GM12878 (cell line): ENCODE measurements around the gene PPP2R5C. TPM values are rescaled to one million over a fixed set of nuclear protein-coding genes. Genes with fewer than 3 reads are reported as not detected.

Source experiments
- ATAC-seq: fragments of 200-7000 bp; cut with Tn5 transposase; 3 replicates; pipeline ENCODE4 v1.9.1; 2020; ENCODE audit warnings: mild to moderate bottlenecking, moderate library complexity
- BruUV-seq: library from RNA; stranded (reverse); fragments of 400-500 nt; replicated peaks from 2 replicates; lab custom pipeline; 2021; lab: Mats Ljungman, UMichigan
- CTCF ChIA-PET: fragments of 300-600 bp; sonication (Branson Sonifier 250); formaldehyde crosslinking; extraction: SDS; loops from one replicate; lab custom pipeline; 2021; ENCODE audit warnings: inconsistent platforms; lab: Yijun Ruan, JAX
- POLR2A ChIA-PET: fragments of 350-600 bp; formaldehyde crosslinking; extraction: SDS; loops from one replicate; lab custom pipeline; 2021; ENCODE audit warnings: inconsistent platforms; lab: Charles Lee
- RAD21 ChIA-PET: fragments of 300-600 bp; sonication (Branson Sonifier 250); formaldehyde crosslinking; loops from one replicate; lab custom pipeline; 2023; ENCODE audit warnings: antibody characterized with exemption; ENCODE audit not compliant: unreplicated experiment; lab: Charles Lee
- SMC1A ChIA-PET: fragments of 300-600 bp; sonication (Branson Sonifier 250); formaldehyde crosslinking; loops from one replicate; lab custom pipeline; 2023; ENCODE audit not compliant: unreplicated experiment, uncharacterized antibody; lab: Charles Lee
- DNase-seq: peaks from one replicate; pipeline ENCODE4 v3.0.0-alpha.2; 2011; ENCODE audit warnings: low read depth, low spot score
- FAIRE-seq: peaks from 3 replicates; lab custom pipeline; 2011; peaks lifted over from hg19 to GRCh38; lab: Jason Lieb, UNC
- H2AFZ ChIP-seq: 2 replicates; pipeline ENCODE4 v1.6.0; 2011; ENCODE audit warnings: low read depth, low read length, control low read depth; ENCODE audit not compliant: control insufficient read depth
- H3K27ac ChIP-seq: 2 replicates; pipeline ENCODE4 v1.5.1; 2011; ENCODE audit warnings: control low read depth; ENCODE audit not compliant: control insufficient read depth, insufficient read depth
- H3K27me3 ChIP-seq, 2 experiments: replicated peaks in 1 of 2; 2 replicates each; pipeline versions ENCODE4 v1.6.0 to v1.6.1; 2011; ENCODE audit warnings: low read length in 1 of 2; ENCODE audit not compliant: control insufficient read depth in 2 of 2, insufficient read depth in 2 of 2
- H3K36me3 ChIP-seq, 2 experiments: 2 replicates each; pipeline ENCODE4 v1.5.1; 2011; ENCODE audit warnings: low read length in 1 of 2; ENCODE audit not compliant: control insufficient read depth in 2 of 2, insufficient read depth in 2 of 2
- H3K4me1 ChIP-seq: 2 replicates; pipeline ENCODE4 v1.6.1; 2011; ENCODE audit warnings: mild to moderate bottlenecking, low read length, moderate library complexity, mixed read lengths; ENCODE audit not compliant: control insufficient read depth, insufficient read depth
- H3K4me2 ChIP-seq: 2 replicates; pipeline ENCODE4 v1.6.0; 2011; ENCODE audit warnings: control low read depth; ENCODE audit not compliant: control insufficient read depth, insufficient read depth
- H3K4me3 ChIP-seq: fragments of 200-600 bp; sonication (generic); 2 replicates; pipeline ENCODE4 v1.5.1; 2016
- H3K79me2 ChIP-seq: 2 replicates; pipeline ENCODE4 v1.6.0; 2011; ENCODE audit warnings: low read length; ENCODE audit not compliant: control insufficient read depth, insufficient read depth
- H3K9ac ChIP-seq: 2 replicates; pipeline ENCODE4 v1.8.0; 2011; ENCODE audit warnings: low read length, control low read depth, mixed read lengths; ENCODE audit not compliant: control insufficient read depth, insufficient read depth
- H3K9me3 ChIP-seq: replicated peaks from 3 replicates; pipeline ENCODE4 v1.5.1; 2011; ENCODE audit warnings: mild to moderate bottlenecking, low read length; ENCODE audit not compliant: control insufficient read depth, insufficient read depth
- H4K20me1 ChIP-seq: 2 replicates; pipeline ENCODE4 v1.6.0; 2011; ENCODE audit not compliant: control insufficient read depth, insufficient read depth
- ASH2L ChIP-seq: fragments of 300-600, 200-600 bp; sonication (generic); IDR thresholded peaks from 2 replicates; pipeline ENCODE4 v1.6.1; 2017; ENCODE audit warnings: low read depth, mild to moderate bottlenecking, borderline replicate concordance
- KDM1A ChIP-seq: fragments of 200-600 bp; sonication (generic); IDR thresholded peaks from 2 replicates; pipeline ENCODE4 v1.6.1; 2016; ENCODE audit warnings: borderline replicate concordance
- MEF2A ChIP-seq: IDR thresholded peaks from 2 replicates; pipeline ENCODE4 v1.6.1; 2011; ENCODE audit warnings: low read depth, mild to moderate bottlenecking, low read length, moderate library complexity; ENCODE audit not compliant: insufficient read depth
- NFIC ChIP-seq: IDR thresholded peaks from 2 replicates; pipeline ENCODE4 v1.6.1; 2012; ENCODE audit warnings: low read depth, mild to moderate bottlenecking, inconsistent platforms, low read length, moderate library complexity
- NFYA ChIP-seq: IDR thresholded peaks from 2 replicates; pipeline ENCODE4 v1.6.1; 2011; ENCODE audit warnings: low read depth, mild to moderate bottlenecking, low read length, improper control_type of control experiment, borderline replicate concordance
- NRF1 ChIP-seq: conservative IDR thresholded peaks from 2 replicates; pipeline ENCODE4 v1.6.1; 2011; ENCODE audit warnings: mild to moderate bottlenecking, low read depth, low read length, improper control_type of control experiment
- SIN3A ChIP-seq: IDR thresholded peaks from 2 replicates; pipeline ENCODE4 v1.6.1; 2012; ENCODE audit warnings: low read depth, low read length, improper control_type of control experiment
- SRF ChIP-seq, 2 experiments: IDR thresholded peaks; 2 replicates each; pipeline ENCODE4 v1.6.1; 2011; ENCODE audit warnings: low read depth in 2 of 2, low read length in 2 of 2, mild to moderate bottlenecking in 1 of 2, moderate library complexity in 1 of 2
- SUZ12 ChIP-seq: fragments of 200-600 bp; sonication (generic); IDR thresholded peaks from one replicate; pipeline ENCODE4 v1.6.1; 2018; ENCODE audit warnings: antibody characterized with exemption, mild to moderate bottlenecking; ENCODE audit not compliant: unreplicated experiment
- TCF12 ChIP-seq: IDR thresholded peaks from 2 replicates; pipeline ENCODE4 v1.6.1; 2011; ENCODE audit warnings: low read depth, mild to moderate bottlenecking, low read length
- TCF7 ChIP-seq: IDR thresholded peaks from 2 replicates; pipeline ENCODE4 v1.6.1; 2014; ENCODE audit warnings: antibody characterized with exemption, borderline replicate concordance
- YY1 ChIP-seq: IDR thresholded peaks from 2 replicates; pipeline ENCODE4 v1.6.1; 2011; ENCODE audit warnings: low read depth, mild to moderate bottlenecking, low read length
- ZNF24 ChIP-seq: fragments of 450-650 bp; IDR thresholded peaks from 2 replicates; pipeline ENCODE4 v1.6.1; 2017; ENCODE audit warnings: antibody characterized with exemption, mild to moderate bottlenecking
- WGBS: methylation state at CpG from one replicate; pipeline ENCODE4 v1.1.6; 2016; ENCODE audit warnings: low lambda C conversion rate; ENCODE audit not compliant: insufficient replicate concordance, insufficient coverage; ENCODE audit errors: missing lambda C conversion rate; 5-methylcytosine and 5-hydroxymethylcytosine counted together
- in situ Hi-C: fragments of 300-500 bp; cut with MboI; formaldehyde crosslinking; loops from 9 replicates; pipeline ENCODE4 v1.14.3; 2018; ENCODE audit warnings: mixed read lengths
- intact Hi-C: fragments of 100-400 bp; cut with micrococcal nuclease; formaldehyde crosslinking; loops from one replicate; pipeline ENCODE4 v1.14.2; 2022; ENCODE audit not compliant: unreplicated experiment
- polyA plus RNA-seq, 11 experiments: library from polyadenylated mRNA; depleted of rRNA in 4 of 11; unstranded in 6 of 11; stranded (reverse) in 5 of 11; fragments of >200 nt; fragmentation: Nextera tagmentation in 4 of 11; fragmentation: Illumina TruSeq in 1 of 11; extraction: Ambion mirVana in 4 of 11; extraction: Trizol in 1 of 11; gene quantifications; 1 replicate in 1 of 11; 2 replicates in 10 of 11; pipeline versions ENCODE4 v1.2.1 to v1.2.3, GENCODE V29; 2011 to 2016; ENCODE audit warnings: inconsistent platforms in 2 of 11, missing spikeins in 2 of 11, low read depth in 1 of 11
- total RNA-seq, 4 experiments: library from RNA; depleted of rRNA in 3 of 4; stranded (reverse); fragments of >200 nt in 3 of 4; fragmentation: Illumina TruSeq in 1 of 4; extraction: Trizol in 1 of 4; gene quantifications; 2 replicates each; pipeline versions ENCODE4 v1.2.1 to v1.2.3, GENCODE V29; 2013 to 2021
- TF ChIP-seq, protein P1 (sequence below): IDR thresholded peaks from 2 replicates; pipeline ENCODE4 v1.6.1; 2011; ENCODE audit warnings: mild to moderate bottlenecking, low read depth, low read length, moderate library complexity; ENCODE audit not compliant: insufficient replicate concordance
- TF ChIP-seq, protein P2 (sequence below): fragments of 450-650 bp; conservative IDR thresholded peaks from 2 replicates; pipeline ENCODE4 v1.6.1; 2017; ENCODE audit warnings: mild to moderate bottlenecking, moderate library complexity
- TF ChIP-seq, protein P3 (sequence below): fragments of 450-650 bp; IDR thresholded peaks from 2 replicates; pipeline ENCODE4 v1.6.1; 2016; ENCODE audit warnings: mild to moderate bottlenecking
- TF ChIP-seq, protein P4 (sequence below): fragments of 450-650 bp; IDR thresholded peaks from 2 replicates; pipeline ENCODE4 v1.6.1; 2017; ENCODE audit warnings: borderline replicate concordance

Gene PPP2R5C
- total and polyA plus RNA-seq, 10 of the 15 experiments (the other 5 are each of a cell fraction or from before 2014, with no cell fraction given): 106 to 199 (median 144) TPM

DNA sequence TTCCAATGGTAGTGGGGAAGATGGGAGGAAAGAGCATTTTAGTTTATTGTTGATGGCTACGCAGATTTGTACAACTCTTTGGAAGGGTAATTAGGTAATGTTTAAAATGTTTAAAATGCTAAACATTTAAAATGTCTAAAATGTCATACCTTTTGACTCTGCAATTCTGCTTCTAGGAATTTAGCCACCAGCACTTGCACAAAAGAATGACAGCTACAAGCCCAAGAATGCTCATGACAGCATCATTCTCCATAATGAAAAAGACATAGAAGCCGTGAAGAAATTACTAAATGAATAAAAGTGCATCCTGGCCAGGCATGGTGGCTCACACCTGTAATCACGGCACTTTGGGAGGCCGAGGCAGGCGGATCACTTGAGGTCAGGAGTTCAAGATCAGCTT, 182.9 kb downstream of the PPP2R5C start (continued):
- TF ChIP-seq, protein P1, sequence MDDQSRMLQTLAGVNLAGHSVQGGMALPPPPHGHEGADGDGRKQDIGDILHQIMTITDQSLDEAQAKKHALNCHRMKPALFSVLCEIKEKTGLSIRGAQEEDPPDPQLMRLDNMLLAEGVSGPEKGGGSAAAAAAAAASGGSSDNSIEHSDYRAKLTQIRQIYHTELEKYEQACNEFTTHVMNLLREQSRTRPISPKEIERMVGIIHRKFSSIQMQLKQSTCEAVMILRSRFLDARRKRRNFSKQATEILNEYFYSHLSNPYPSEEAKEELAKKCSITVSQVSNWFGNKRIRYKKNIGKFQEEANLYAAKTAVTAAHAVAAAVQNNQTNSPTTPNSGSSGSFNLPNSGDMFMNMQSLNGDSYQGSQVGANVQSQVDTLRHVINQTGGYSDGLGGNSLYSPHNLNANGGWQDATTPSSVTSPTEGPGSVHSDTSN: no peak

DNA sequence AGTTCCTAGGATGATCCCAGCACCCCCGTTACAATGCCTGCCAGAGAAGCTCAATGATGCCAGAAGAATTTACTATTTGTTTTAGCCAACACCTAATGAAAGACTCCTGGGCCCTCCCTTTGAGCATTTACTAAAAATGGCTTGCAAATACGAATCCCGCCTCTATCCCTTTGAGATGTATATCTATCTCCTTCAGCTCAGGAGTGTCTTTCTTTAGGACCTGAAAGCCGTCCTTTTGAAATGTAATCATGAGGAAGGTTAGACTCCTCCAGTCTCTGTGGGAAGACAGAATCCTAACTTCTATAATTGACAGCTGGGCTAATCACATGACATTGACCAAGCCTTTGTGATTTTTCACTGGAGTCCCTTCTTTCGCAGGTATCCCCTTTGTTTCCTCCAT, 183.7 kb downstream of the PPP2R5C start:
- SMC1A ChIA-PET: interaction anchor here (1.0 kb wide), 1 partner anchor 174 kb away, joined by 3 read pairs; no protein-coding TSS in a partner anchor
- Histone ChIP-seq H2AFZ (no peak overlapping the region), H3K9ac (no peak overlapping the region), H3K36me3 (no peaks in the 10 kb centered on the region), H3K27me3 (no peaks in the 10 kb centered on the region), H3K4me2 (no peak overlapping the region), H3K9me3 (no peaks in the 10 kb centered on the region), H4K20me1 (no peaks in the 10 kb centered on the region), H3K79me2 (peaks cover 10% of the 10 kb centered on the region), H3K4me3 (no peak overlapping the region), H3K4me1 (peaks cover 2% of the 10 kb centered on the region; the same call in 1 of the 2 replicates), H3K27ac (no peak overlapping the region)
- DNase-seq (no peak), ATAC-seq (no peak), FAIRE-seq (no peak)
- WGBS: 37% methylated on average over 5 of the region's 5 CpGs
- POLR2A ChIA-PET: no interaction called here
- in situ Hi-C loops (no loop called here), intact Hi-C loops (loop anchor here (5.0 to 10.0 kb wide), 3 partner anchors 100 to 372 kb away; partner anchors contain the start of gene ZNF839)
- CTCF ChIA-PET: interaction anchor here (1.2 kb wide), 1 partner anchor 174 kb away, joined by 4 read pairs; no protein-coding TSS in a partner anchor
- BruUV-seq: no TSS peak
- RAD21 ChIA-PET: interaction anchor here (0.6 to 1.2 kb wide), 2 partner anchors 174 to 238 kb away, joined by 3 read pairs; no protein-coding TSS in a partner anchor
- TF ChIP-seq NFYA: no peak
- TF ChIP-seq NRF1: no peak
- TF ChIP-seq, protein P2, sequence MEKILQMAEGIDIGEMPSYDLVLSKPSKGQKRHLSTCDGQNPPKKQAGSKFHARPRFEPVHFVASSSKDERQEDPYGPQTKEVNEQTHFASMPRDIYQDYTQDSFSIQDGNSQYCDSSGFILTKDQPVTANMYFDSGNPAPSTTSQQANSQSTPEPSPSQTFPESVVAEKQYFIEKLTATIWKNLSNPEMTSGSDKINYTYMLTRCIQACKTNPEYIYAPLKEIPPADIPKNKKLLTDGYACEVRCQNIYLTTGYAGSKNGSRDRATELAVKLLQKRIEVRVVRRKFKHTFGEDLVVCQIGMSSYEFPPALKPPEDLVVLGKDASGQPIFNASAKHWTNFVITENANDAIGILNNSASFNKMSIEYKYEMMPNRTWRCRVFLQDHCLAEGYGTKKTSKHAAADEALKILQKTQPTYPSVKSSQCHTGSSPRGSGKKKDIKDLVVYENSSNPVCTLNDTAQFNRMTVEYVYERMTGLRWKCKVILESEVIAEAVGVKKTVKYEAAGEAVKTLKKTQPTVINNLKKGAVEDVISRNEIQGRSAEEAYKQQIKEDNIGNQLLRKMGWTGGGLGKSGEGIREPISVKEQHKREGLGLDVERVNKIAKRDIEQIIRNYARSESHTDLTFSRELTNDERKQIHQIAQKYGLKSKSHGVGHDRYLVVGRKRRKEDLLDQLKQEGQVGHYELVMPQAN: no peak
- no peak for TF ChIP-seq TCF7
- no peak for TF ChIP-seq YY1
- TF ChIP-seq KDM1A: no peak
- TF ChIP-seq, protein P3, sequence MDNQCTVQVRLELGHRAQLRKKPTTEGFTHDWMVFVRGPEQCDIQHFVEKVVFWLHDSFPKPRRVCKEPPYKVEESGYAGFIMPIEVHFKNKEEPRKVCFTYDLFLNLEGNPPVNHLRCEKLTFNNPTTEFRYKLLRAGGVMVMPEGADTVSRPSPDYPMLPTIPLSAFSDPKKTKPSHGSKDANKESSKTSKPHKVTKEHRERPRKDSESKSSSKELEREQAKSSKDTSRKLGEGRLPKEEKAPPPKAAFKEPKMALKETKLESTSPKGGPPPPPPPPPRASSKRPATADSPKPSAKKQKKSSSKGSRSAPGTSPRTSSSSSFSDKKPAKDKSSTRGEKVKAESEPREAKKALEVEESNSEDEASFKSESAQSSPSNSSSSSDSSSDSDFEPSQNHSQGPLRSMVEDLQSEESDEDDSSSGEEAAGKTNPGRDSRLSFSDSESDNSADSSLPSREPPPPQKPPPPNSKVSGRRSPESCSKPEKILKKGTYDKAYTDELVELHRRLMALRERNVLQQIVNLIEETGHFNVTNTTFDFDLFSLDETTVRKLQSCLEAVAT: no peak
- TF ChIP-seq, protein P4, sequence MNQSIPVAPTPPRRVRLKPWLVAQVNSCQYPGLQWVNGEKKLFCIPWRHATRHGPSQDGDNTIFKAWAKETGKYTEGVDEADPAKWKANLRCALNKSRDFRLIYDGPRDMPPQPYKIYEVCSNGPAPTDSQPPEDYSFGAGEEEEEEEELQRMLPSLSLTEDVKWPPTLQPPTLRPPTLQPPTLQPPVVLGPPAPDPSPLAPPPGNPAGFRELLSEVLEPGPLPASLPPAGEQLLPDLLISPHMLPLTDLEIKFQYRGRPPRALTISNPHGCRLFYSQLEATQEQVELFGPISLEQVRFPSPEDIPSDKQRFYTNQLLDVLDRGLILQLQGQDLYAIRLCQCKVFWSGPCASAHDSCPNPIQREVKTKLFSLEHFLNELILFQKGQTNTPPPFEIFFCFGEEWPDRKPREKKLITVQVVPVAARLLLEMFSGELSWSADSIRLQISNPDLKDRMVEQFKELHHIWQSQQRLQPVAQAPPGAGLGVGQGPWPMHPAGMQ: no peak
- no peak for TF ChIP-seq SUZ12
- TF ChIP-seq NFIC: no peak
- no peak for TF ChIP-seq TCF12
- no peak for TF ChIP-seq SIN3A
- TF ChIP-seq ZNF24: no peak
- TF ChIP-seq SRF (IDR thresholded peaks at IDR 0.05; ENCODE audit: low read depth in 2 of 2, low read length in 2 of 2): no peak
- no peak for TF ChIP-seq MEF2A
- no peak for TF ChIP-seq ASH2L
